Epidermal melanocyte (primary cell): Measurements from ENCODE around the gene RASL11A.
"Not testable (repeated sequence)": the region's sequence is repeated elsewhere in the genome, so short reads cannot be mapped to it uniquely, and the experiment has no call there.

Source experiments
- DNase-seq: peaks from one replicate; pipeline ENCODE4 v3.0.0; 2011; ENCODE audit warnings: low spot score; ENCODE audit not compliant: insufficient read length

The RASL11A gene

DNA sequence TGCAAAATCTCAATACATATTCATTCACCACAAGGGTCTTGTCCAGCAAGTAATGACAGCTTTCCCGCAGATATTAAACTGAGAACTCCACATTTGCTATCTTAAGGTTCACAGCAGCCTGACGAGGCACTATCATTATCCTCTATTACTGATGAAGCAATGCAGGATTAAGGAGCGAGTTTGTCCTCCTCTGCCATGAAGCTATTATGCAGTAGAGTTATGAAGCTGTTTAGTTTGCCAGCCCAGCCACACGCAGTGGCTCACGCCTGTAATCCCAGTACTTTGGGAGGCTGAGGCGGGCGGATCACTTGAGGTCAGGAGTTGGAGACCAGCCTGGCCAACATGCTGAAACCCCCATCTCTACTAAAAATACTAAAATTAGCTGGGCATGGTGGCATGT is 29.8 kb downstream of the RASL11A start:
- not testable (repeated sequence) for DNase-seq

DNA sequence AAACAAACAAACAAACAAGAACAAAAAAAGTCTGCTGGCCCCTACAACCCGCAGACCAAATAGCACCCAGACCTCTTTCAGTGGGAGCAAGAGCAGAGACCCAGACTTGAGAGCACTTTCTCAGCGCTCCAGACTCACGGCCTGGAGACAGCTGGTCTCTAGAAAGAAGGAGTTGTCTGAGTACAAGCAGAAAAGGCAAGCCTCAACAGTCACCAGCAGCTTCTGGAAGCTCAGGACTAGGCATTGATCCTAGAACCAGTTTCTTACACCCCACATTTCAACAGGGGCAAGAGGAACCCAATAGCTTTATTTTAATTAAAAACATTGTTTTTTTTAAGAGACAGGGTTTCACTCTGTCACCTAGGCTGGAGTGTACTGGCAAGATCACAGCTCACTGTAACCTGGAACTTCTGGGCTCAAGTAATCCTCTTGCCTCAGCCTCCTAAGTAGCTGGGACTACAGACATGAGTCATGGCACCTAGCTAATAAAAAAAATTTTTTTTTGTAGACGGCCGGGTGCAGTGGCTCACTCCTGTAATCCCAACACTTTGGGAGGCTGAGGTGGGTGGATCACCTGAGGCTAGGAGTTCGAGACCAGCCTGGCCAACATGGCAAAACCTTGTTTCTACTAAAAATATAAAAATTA is 30.4 kb downstream of the RASL11A start:
- no peak for DNase-seq

DNA sequence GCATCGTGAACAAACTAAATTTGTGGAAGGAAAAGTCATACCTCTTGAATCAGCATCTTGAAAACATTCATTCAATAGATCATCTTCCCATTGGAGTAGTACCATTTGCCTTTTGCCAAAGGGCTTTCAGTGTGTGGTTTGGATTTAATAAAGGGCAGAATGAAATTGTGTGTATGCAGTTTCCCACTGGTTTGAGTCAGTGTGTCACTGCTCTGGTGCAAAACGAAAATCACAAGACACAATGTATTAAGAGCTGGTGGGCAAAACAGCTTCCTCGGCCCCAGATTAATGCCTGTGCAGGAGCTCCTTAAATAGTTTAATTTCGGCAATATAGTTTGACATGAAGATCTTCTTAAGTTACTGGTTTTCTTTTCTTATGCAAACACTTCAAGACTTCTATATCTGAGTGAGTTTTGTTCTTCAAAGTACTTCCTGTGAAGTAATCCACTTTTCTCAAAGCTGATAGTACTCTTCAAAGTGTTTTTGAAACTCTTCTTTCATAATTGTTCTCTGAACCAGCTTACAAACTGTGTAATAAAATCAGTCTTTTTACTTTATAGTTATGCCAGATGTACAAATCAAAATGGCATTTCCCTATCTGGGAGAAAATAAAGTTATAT is 32.1 kb downstream of the RASL11A start:
- no peak for DNase-seq

DNA sequence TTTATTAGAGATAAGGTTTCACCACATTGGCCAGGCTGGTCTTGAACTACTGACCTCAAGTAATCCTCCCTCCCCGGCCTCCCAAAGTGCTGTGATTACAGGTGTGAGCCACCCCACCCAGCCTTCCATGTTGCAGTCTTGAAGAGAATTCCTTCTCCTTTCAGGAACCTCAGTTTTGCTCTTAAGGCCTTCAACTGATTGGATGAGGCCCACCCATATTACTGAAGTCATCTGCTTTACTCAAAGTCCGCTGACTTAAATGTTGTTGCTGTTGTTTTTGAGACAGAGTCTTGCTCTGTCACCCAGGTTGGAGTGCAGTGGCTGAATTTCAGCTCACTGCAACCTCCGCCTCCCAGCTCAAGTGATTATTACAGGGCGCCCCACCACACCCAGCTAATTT is 33.5 kb downstream of the RASL11A start:
- no peak for DNase-seq

DNA sequence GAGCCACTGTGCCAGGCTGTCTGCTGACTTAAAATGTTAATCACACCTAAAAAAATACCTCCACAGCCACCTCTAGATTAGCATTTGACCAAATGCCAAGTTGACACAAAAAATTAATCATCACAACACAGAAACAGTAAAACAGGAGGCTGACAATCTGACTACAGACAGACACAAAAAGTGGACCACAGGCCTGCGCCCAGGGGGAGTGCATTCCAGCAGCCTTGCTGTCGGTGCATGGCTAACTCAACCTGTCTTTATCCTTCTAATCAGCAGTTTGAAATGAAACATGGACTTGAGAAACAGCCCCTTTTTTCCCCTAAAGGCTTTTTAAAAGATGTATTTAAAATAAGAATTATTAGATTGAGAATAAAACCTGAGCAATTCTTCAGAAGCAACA is 34.0 kb downstream of the RASL11A start:
- DNase-seq, result no peak

DNA sequence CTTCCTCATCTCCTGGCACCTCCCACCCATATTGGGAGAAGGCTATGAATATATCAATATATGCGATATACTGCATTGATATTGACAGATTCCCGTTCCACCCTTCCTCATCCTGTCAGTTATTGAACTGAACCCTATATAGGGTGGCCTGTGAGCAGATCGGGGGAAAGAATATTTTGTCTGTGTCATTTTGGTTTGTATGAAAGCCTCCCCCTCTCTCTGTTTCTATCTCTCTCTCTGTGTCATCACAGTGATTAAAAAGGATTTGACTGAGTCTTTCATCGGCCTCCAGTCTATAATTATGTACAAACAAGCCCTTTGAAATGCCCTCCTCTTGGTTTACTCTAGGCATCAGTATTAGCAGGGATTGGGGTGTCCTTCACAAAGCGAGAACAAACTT is 35.7 kb downstream of the RASL11A start:
- DNase-seq, result no peak

DNA sequence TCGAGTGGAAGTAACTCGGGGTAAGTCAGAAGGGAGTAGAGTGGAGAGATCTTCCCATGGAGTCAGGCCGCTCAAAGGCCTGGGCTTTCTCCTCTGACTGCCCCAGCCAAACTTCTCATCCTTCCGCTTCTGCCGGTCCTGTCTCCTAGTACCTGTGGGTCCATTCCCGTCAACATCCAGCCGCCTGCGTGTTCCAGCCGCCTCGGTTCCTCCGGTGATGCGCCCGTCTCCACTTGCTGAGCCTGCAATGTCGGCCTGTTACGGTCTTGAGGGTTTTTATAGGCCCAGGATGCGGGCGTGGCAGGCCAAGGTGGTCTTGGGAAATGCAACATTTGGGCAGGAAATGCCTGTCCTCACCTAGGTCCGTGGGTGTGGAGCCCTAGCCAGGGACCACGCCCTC is 38.3 kb downstream of the RASL11A start:
- no peak for DNase-seq

DNA sequence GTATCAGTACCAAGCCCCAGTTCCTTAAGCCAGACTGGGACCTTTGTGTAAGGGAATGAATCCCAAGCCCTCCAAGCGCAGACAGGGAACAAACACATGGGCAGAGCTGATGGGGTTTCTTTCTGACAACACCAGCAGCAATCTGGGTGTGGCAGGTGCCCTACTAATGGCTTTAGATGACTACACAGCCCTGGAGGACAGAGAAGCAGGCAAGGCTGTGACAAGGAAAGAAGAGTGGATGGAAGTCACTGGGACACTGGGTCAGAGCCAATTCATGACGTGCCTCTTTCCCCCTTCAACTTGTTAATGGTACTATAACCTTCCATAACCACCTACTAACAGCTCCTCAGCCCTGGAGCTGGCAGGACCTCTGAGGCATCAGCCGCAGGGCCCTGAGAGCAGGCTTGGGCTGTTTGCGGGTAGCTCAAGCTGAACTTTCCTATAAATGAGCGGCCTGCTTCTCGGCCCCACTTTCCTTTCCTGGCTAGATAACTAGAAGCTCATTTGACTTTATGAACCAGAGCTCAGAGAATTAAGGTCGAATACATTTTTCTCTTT is 38.9 kb downstream of the RASL11A start:
- DNase-seq, result no peak

DNA sequence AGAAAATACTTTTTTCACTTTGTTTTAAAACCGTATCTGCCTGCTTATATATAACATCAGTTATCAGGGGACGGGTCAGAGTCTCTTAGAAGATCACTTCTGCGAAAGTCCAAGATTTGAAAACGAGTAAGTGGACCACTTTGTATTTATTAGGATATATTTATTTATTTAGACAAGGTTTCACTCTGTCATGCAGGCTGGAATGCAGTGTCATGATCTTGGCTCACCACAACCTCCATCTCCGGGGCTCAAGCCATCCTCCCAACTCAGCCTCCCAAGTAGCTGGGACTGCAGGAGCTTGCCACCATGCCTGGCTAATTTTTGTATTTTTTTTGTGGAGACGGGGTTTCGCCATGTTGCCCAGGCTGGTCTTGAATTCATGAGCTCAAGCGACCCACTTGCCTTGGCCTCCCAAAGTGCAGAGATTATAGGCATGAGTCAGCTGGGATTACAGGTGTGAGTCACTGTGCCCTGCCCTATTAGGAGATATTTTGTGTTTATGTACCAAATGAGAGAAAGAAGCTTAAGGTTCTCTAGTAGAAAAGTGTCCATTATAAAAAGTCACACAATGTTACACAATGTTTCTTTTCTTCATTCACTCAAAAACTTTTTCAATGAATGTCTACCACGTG is 39.5 kb downstream of the RASL11A start:
- no peak for DNase-seq

DNA sequence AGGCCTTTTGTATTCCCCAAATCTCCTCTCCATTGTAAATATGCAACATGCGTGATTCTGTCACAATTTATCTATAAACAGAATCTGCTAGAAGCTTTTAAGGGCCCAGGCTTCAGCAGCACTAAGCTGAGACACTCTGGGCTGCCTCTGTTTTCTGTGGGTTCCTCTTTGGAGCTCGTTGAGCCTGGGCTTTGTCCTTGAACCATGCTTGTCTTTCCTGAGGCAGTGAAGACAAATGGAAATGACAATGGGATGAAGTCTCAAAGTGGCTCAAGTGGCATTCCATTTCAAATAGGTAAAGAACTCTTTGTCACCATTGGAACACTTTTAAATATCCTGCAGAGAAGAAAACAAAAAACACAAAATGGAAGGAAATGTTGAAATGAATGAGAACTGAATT is 40.3 kb downstream of the RASL11A start:
- DNase-seq, result no peak

DNA sequence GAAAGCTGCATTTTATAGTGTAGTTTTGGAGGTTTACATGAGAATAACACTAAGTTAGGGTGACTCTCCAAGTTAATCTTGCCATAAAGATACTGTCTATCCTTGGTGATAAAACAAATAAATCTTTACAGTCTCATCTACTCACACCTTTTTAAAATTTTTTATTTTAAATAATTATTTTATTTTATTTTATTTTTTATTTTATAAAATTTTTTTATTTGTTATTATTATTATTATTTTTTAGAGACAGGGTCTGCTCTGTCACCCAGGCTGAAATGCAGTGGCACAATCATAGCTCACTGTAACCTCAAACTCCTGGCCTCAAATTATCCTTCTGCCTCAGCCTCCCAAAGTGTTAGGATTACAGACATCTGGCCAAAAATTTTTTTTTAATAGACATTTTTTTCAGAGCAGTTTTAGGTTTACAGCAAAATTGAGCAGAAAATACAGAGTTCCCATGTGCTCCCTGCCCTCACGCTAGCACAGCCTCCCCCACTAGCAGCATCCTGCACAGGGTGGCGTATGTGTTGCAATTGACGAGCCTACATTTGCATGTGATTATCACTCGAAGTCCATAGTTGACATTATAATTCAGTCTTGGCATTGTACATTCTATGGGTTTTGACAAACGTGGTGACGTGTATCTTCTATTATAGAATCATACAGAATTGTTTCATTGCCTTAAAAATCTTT is 41.0 kb downstream of the RASL11A start:
- no peak for DNase-seq

DNA sequence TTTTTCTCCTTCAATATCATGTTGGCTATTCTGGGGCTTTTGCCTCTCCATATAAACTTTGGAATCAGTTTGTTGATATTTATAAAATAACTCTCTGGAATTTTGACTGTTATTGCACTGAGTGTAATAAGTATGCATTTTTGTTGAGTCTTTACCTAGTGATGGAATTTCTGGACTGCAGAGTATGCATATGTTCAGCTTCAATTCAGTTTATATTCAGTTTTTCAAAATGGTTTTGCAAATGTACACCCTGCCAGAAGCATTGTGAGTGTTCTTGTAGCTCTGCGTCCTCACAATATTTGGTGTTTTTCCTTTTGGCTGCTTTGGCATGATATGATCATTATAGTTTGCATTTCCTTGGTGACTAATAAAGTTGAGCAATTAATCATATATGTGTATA is 43.1 kb downstream of the RASL11A start:
- no peak for DNase-seq

DNA sequence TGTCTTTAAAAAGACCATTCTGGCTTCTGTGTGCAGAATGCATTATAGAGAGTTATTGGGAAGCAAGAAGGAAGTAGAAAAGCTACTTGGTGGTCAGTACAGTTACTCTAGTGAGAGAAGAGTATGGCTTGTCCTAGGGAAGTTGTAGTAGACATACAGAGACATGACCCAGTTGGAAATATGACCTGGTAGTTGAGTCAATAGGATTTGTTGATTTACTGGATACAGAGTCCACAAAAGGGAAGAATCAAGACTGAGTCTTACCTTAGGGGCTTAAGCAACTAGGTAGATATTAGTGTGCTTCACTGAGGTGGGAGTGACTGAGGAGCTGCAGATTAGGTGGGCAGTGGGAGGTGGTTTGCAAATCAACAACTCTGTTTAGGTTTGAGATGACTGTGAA is 48.8 kb downstream of the RASL11A start:
- no peak for DNase-seq

DNA sequence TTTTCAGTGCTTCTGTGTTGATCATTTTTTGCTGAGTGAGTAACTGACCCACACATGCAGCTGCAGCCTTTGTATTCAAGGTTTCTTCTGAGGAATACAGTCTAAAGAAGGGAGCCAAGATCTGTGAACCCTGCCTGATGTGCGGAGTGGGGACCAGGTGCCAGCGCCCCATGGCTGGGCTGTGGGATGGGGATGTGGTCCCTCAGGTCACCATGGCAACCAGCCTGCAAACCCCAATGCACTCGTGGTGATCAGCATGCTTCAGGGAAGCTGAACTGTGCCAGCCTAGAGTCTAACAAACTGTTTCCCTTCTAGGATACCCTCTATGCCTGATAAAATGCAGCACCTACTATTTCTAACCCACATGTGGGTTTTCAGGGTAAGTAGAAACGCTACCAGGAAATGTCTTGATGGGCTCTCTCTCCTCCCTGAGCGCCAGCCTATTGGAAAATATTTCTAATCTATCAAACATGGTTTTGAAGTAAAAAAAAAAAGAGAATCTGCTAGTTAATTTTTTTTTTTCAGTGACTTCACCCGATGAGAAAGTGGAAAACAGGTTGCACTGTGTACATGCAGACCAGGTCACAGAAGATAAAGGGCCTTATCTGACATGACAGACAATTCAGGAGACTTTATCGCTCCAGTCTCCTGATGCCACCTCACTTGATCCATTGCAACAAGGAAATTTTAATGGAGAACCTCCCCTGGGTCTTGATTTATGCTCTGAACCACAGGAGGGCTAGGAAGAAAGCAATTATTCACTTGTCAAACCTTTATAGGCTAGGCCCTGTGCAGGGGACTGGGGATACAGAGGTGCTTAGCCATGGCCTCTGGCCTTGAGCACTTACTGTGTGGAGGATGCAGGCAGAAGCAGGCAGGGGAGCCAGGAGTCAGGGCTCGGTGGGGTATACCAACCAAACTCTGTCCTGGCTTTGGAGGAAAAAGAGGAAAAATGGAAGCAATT is 51.1 kb downstream of the RASL11A start:
- no peak for DNase-seq

DNA sequence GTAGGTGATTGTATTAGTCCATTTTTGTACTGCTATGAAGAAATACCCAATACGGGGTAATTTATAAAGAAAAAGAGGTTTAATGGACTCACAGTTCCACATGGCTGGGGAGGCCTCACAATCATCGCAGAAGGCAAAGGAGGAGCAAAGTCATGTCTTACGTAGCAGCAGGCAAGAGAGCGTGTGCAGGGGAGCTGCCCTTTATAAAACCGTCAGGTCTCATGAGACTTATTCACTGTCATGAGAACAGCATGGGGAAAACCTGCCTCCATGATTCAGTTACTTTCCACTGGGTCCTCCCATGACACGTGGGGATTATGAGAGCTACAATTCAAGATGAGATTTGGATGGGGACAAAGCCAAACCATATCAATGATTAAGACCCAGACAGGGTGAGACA is 51.8 kb downstream of the RASL11A start:
- not testable (repeated sequence) for DNase-seq
